H1 (cell line): ENCODE measurements around the gene CPNE5. TPM values are rescaled to one million over a fixed set of nuclear protein-coding genes. Genes with fewer than 3 reads are reported as not detected.

Experiments
- CTCF ChIA-PET: fragments of 300-600 bp; sonication (Branson Sonifier 250); formaldehyde crosslinking; loops from one replicate; lab custom pipeline; 2021; ENCODE audit not compliant: partially characterized antibody; lab: Charles Lee
- POLR2A ChIA-PET: fragments of 300-600 bp; sonication (Branson Sonifier 250); formaldehyde crosslinking; loops from one replicate; lab custom pipeline; 2021; ENCODE audit warnings: inconsistent platforms; ENCODE audit not compliant: partially characterized antibody; lab: Charles Lee
- DNase-seq, 2 experiments: peaks; one replicate each; pipeline versions ENCODE4 v3.0.0 to v3.0.0-alpha.2; 2010 to 2022; ENCODE audit warnings: low spot score in 2 of 2, low read depth in 1 of 2, mixed read lengths in 1 of 2
- FAIRE-seq: peaks from 2 replicates; lab custom pipeline; 2011; peaks lifted over from hg19 to GRCh38; lab: Jason Lieb, UNC
- H2AFZ ChIP-seq: 2 replicates; pipeline ENCODE4 v1.8.1; 2012; ENCODE audit warnings: low read length, inconsistent platforms
- H2AK5ac ChIP-seq: 2 replicates; pipeline ENCODE4 v1.6.1; 2013; ENCODE audit warnings: low read depth, low read length
- H2BK120ac ChIP-seq: replicated peaks from 2 replicates; pipeline ENCODE3; 2013; ENCODE audit warnings: low read depth, low read length, inconsistent platforms
- H2BK12ac ChIP-seq: 2 replicates; pipeline ENCODE4 v1.6.1; 2013; ENCODE audit warnings: low read depth, low read length
- H2BK15ac ChIP-seq: 2 replicates; pipeline ENCODE4 v1.6.1; 2013; ENCODE audit warnings: low read length
- H2BK20ac ChIP-seq: 2 replicates; pipeline ENCODE4 v1.6.1; 2013; ENCODE audit warnings: low read length
- H2BK5ac ChIP-seq: 2 replicates; pipeline ENCODE4 v1.6.1; 2013; ENCODE audit warnings: low read depth, low read length
- H3K14ac ChIP-seq: 2 replicates; pipeline ENCODE4 v1.6.1; 2013; ENCODE audit warnings: inconsistent platforms; ENCODE audit not compliant: insufficient read length
- H3K18ac ChIP-seq: 2 replicates; pipeline ENCODE4 v1.6.1; 2013; ENCODE audit warnings: low read length; ENCODE audit errors: extremely low read depth
- H3K23ac ChIP-seq: 2 replicates; pipeline ENCODE4 v1.6.1; 2013; ENCODE audit warnings: inconsistent platforms; ENCODE audit not compliant: insufficient read length
- H3K23me2 ChIP-seq: 2 replicates; pipeline ENCODE4 v1.6.1; 2013; ENCODE audit warnings: low read depth, low read length
- H3K27ac ChIP-seq: 2 replicates; pipeline ENCODE4 v1.6.1; 2011; ENCODE audit warnings: low read depth, low read length, inconsistent platforms
- H3K27me3 ChIP-seq, 4 experiments: replicated peaks in 1 of 4; 1 replicate in 1 of 4; 2 replicates in 3 of 4; pipeline versions ENCODE4 v1.6.1 to v1.8.1; 2011 to 2013; ENCODE audit warnings: low read length in 3 of 4, mild to moderate bottlenecking in 3 of 4, inconsistent platforms in 2 of 4, mixed read lengths in 2 of 4, moderate library complexity in 1 of 4; ENCODE audit not compliant: control insufficient read depth in 3 of 4, insufficient read depth in 3 of 4; ENCODE audit errors: extremely low read depth in 1 of 4
- H3K36me3 ChIP-seq, 4 experiments: 2 replicates each; pipeline versions ENCODE4 v1.6.1 to v1.8.1; 2011 to 2013; ENCODE audit warnings: mild to moderate bottlenecking in 4 of 4, low read length in 3 of 4, moderate library complexity in 2 of 4, control low read depth in 1 of 4, inconsistent platforms in 1 of 4; ENCODE audit not compliant: insufficient read depth in 4 of 4, control insufficient read depth in 2 of 4
- H3K4ac ChIP-seq: replicated peaks from 2 replicates; pipeline ENCODE3; 2013; ENCODE audit warnings: low read length, low read depth, mixed read lengths, inconsistent platforms; ENCODE audit not compliant: insufficient read length
- H3K4me1 ChIP-seq, 4 experiments: replicated peaks in 1 of 4; 1 replicate in 1 of 4; 2 replicates in 3 of 4; pipeline versions ENCODE4 v1.6.1 to v1.8.1; 2011 to 2013; ENCODE audit warnings: low read length in 3 of 4, inconsistent platforms in 2 of 4, mixed read lengths in 1 of 4; ENCODE audit not compliant: insufficient read depth in 4 of 4, control insufficient read depth in 3 of 4
- H3K4me2 ChIP-seq, 2 experiments: 2 replicates each; pipeline versions ENCODE4 v1.6.1 to v1.8.1; 2011 to 2013; ENCODE audit warnings: low read depth in 2 of 2, low read length in 2 of 2, control low read depth in 1 of 2, inconsistent platforms in 1 of 2, mild to moderate bottlenecking in 1 of 2; ENCODE audit not compliant: insufficient read depth in 1 of 2
- H3K4me3 ChIP-seq, 4 experiments: fragments of 200-600, 300-600 bp in 1 of 4; sonication (generic), shearing (Covaris generic), sonication (Bioruptor Twin) in 1 of 4; 2 replicates each; pipeline versions ENCODE4 v1.5.1 to v1.8.1; 2011 to 2016; ENCODE audit warnings: low read length in 4 of 4, low read depth in 3 of 4, control low read depth in 2 of 4, inconsistent platforms in 2 of 4, mild to moderate bottlenecking in 2 of 4, mixed read lengths in 1 of 4, moderate library complexity in 1 of 4; ENCODE audit not compliant: insufficient read depth in 2 of 4; ENCODE audit errors: extremely low read depth in 1 of 4
- H3K56ac ChIP-seq: replicated peaks from 2 replicates; pipeline ENCODE3; 2013; ENCODE audit warnings: low read depth, mild to moderate bottlenecking, mixed read lengths, low read length, inconsistent platforms; ENCODE audit not compliant: insufficient read length
- H3K79me1 ChIP-seq: 2 replicates; pipeline ENCODE4 v1.6.1; 2013; ENCODE audit warnings: low read depth, low read length, control low read depth
- H3K79me2 ChIP-seq, 2 experiments: 2 replicates each; pipeline versions ENCODE4 v1.6.1 to v1.8.1; 2012 to 2013; ENCODE audit warnings: low read length in 2 of 2, mild to moderate bottlenecking in 2 of 2, inconsistent platforms in 1 of 2; ENCODE audit not compliant: insufficient read depth in 2 of 2, control insufficient read depth in 1 of 2
- H3K9ac ChIP-seq, 4 experiments: replicated peaks in 1 of 4; 1 replicate in 1 of 4; 2 replicates in 3 of 4; pipeline versions ENCODE4 v1.6.1 to v1.8.1; 2011 to 2013; ENCODE audit warnings: low read depth in 3 of 4, low read length in 3 of 4, control low read depth in 2 of 4, mild to moderate bottlenecking in 2 of 4, moderate library complexity in 2 of 4, inconsistent platforms in 1 of 4; ENCODE audit errors: extremely low read depth in 1 of 4
- H3K9me3 ChIP-seq, 2 experiments: 2 replicates each; pipeline versions ENCODE4 v1.6.1 to v1.8.1; 2012 to 2013; ENCODE audit warnings: mild to moderate bottlenecking in 2 of 2, moderate library complexity in 2 of 2, control low read depth in 1 of 2, inconsistent platforms in 1 of 2, low read depth in 1 of 2, low read length in 1 of 2, mixed read lengths in 1 of 2; ENCODE audit not compliant: insufficient read depth in 2 of 2
- H4K20me1 ChIP-seq, 2 experiments: replicated peaks in 1 of 2; 2 replicates each; pipeline versions ENCODE3 to v1.8.1; 2011 to 2013; ENCODE audit warnings: inconsistent platforms in 2 of 2, low read length in 2 of 2, mild to moderate bottlenecking in 1 of 2; ENCODE audit not compliant: insufficient read depth in 2 of 2, control insufficient read depth in 1 of 2
- H4K5ac ChIP-seq: 2 replicates; pipeline ENCODE4 v1.6.1; 2013; ENCODE audit warnings: low read length, low read depth, mixed read lengths, inconsistent platforms; ENCODE audit not compliant: insufficient read length
- H4K8ac ChIP-seq: 2 replicates; pipeline ENCODE4 v1.8.0; 2013; ENCODE audit warnings: mild to moderate bottlenecking, moderate library complexity, low read length, inconsistent platforms; ENCODE audit not compliant: insufficient read depth; ENCODE audit errors: extremely low read depth
- H4K91ac ChIP-seq: replicated peaks from 2 replicates; pipeline ENCODE3; 2013; ENCODE audit warnings: low read length, mixed read lengths, inconsistent platforms; ENCODE audit not compliant: insufficient read length
- ASH2L ChIP-seq: fragments of 200-600, 300-600 bp; sonication (generic); IDR thresholded peaks from one replicate; pipeline ENCODE4 v1.7.1; 2017; ENCODE audit warnings: low read length
- CREB1 ChIP-seq: IDR thresholded peaks from 2 replicates; pipeline ENCODE4 v1.6.1; 2012; ENCODE audit warnings: inconsistent platforms
- EGR1 ChIP-seq: IDR thresholded peaks from 2 replicates; pipeline ENCODE4 v1.6.1; 2011; ENCODE audit warnings: low read depth, low read length, borderline replicate concordance
- FOSL1 ChIP-seq: IDR thresholded peaks from 2 replicates; pipeline ENCODE4 v1.6.1; 2011; ENCODE audit warnings: mild to moderate bottlenecking, low read depth, low read length, moderate library complexity; ENCODE audit not compliant: insufficient read depth
- KDM5A ChIP-seq: fragments of 200-600 bp; IDR thresholded peaks from 2 replicates; pipeline ENCODE4 v1.7.1; 2012; ENCODE audit warnings: mild to moderate bottlenecking, low read length, inconsistent platforms, mixed read lengths
- YY1 ChIP-seq: IDR thresholded peaks from 2 replicates; pipeline ENCODE4 v1.6.1; 2011; ENCODE audit warnings: low read depth, mild to moderate bottlenecking, low read length
- WGBS, 2 experiments: shearing (Covaris generic) in 1 of 2; methylation state at CpG; one replicate each; pipeline versions ENCODE4 v1.1.6 to v1.1.7; 2013 to 2015; ENCODE audit warnings: low lambda C conversion rate in 2 of 2, mixed read lengths in 2 of 2, inconsistent platforms in 1 of 2, low coverage in 1 of 2, missing lambda C conversion rate in 1 of 2; ENCODE audit not compliant: insufficient replicate concordance in 2 of 2, insufficient coverage in 1 of 2, insufficient read length in 1 of 2; ENCODE audit errors: extremely low coverage in 1 of 2, missing lambda C conversion rate in 1 of 2; 5-methylcytosine and 5-hydroxymethylcytosine counted together
- polyA plus RNA-seq, 7 experiments: library from polyadenylated mRNA; depleted of rRNA in 3 of 7; stranded (reverse) in 5 of 7; unstranded in 2 of 7; fragments of >200 nt in 5 of 7; fragments of 200-250 nt in 2 of 7; gene quantifications; 1 replicate in 5 of 7; 2 replicates in 1 of 7; 4 replicates in 1 of 7; pipeline versions ENCODE4 v1.2.1 to v1.2.3, GENCODE V29; 2011 to 2013; ENCODE audit warnings: missing spikeins in 2 of 7, mixed read lengths in 2 of 7
- total RNA-seq: library from RNA; stranded (reverse); fragmentation: NEBNext Ultra II Directional; extraction: Animal tissue kit (Norgen Biotek cat#: 25700); gene quantifications from 2 replicates; pipeline ENCODE4 v1.2.1, GENCODE V29; 2021
- TF ChIP-seq, protein P1 (sequence below): IDR thresholded peaks from 2 replicates; pipeline ENCODE4 v1.6.1; 2012; ENCODE audit warnings: inconsistent platforms

The CPNE5 gene
- total and polyA plus RNA-seq, 2 of the 8 experiments (the other 6 are each of a cell fraction or from before 2014, with no cell fraction given): 0.88 to 1.8 TPM

DNA sequence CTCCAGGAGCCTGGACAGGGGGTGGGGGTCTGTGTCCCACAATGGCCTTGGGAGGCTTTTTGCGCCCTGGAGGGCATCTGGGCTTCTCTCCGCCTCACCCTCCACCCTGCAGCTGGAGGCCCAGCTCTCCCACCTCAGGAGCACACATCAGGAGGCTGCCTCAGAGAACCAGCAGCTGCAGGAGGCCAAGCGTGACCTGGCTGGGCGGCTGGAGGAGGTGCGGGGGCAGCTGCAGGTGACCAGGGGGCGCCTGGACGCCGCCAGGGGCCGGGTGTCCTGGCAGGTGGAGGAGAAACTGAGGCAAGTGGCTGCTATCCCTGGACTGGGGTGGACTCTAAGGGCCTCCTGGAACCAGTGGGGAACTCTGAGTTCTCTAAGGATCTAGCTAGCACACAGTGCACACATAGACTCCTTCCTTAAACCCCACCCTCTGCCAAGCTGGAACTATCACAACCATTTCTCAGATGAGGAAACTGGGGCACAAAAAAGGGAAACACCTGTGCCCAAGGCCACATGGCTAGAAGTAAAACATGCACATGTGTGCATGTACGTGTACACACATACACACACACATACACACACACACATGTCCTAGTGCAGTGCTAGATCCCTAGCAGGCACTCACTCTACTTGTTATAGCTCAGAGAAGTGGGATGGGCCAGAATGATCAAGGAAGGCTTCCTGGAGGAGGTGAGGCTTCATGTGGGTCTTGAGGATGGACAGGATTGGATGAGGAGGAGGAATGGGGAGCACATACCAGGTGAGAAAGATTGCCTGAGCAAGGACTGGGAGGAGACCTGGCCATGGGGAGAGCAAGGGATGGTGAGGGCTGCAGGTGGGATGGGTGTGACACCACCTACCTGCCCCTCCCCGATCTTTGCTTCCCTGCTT is 118.7 kb downstream of the CPNE5 start:
- H3K79me2 ChIP-seq: no peaks in the 10 kb centered on the region
- no peak overlapping the region for H2BK15ac ChIP-seq
- no peak overlapping the region for H2BK20ac ChIP-seq
- H3K36me3 ChIP-seq: no peaks in the 10 kb centered on the region
- peaks cover 0 to 5% (median 4%) of the 10 kb centered on the region in 4 experiments; a peak in 5 of 7 replicates for H3K4me1 ChIP-seq
- H3K4me2 ChIP-seq: no peak overlapping the region
- no peak overlapping the region for H3K4ac ChIP-seq
- H3K27me3 ChIP-seq: no peaks in the 10 kb centered on the region
- no peak overlapping the region for H2BK5ac ChIP-seq
- H4K91ac ChIP-seq: no peak overlapping the region
- no peak overlapping the region for H2BK12ac ChIP-seq
- no peaks in the 10 kb centered on the region for H4K20me1 ChIP-seq
- POLR2A ChIA-PET: interaction anchor here (0.8 to 1.3 kb wide), 5 partner anchors 10 to 125 kb away, joined by 3 to 5 read pairs (median 3); no protein-coding TSS in a partner anchor
- no peak for FAIRE-seq
- no peak overlapping the region for H3K14ac ChIP-seq
- H3K27ac ChIP-seq: no peak overlapping the region
- no peaks in the 10 kb centered on the region for H3K23me2 ChIP-seq
- CTCF ChIA-PET: interaction anchor here (0.7 to 5.5 kb wide), 12 partner anchors 11 to 105 kb away, joined by 3 to 35 read pairs (median 4); no protein-coding TSS in a partner anchor
- no peak overlapping the region for H3K23ac ChIP-seq
- H3K18ac ChIP-seq: no peak overlapping the region
- 0 out of 2 replicates have a peak overlapping the region, but pooled peaks have one; percentile 33 for H2AK5ac ChIP-seq
- no peak overlapping the region for H2BK120ac ChIP-seq
- no peak overlapping the region for H2AFZ ChIP-seq
- DNase-seq: no peak
- TF ChIP-seq, protein P1, sequence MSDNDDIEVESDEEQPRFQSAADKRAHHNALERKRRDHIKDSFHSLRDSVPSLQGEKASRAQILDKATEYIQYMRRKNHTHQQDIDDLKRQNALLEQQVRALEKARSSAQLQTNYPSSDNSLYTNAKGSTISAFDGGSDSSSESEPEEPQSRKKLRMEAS: no peak
- TF ChIP-seq FOSL1 (no peak), ASH2L (no peak), EGR1 (no peak), CREB1 (no peak), KDM5A (no peak), YY1 (no peak)
- no peak overlapping the region for H3K9ac ChIP-seq
- 91% methylated on average over 10 of the region's 11 CpGs; no CpG with 5 or more reads in 1 of the 2 experiments for WGBS, 2 experiments
- H3K4me3 ChIP-seq: no peak overlapping the region
- H3K79me1 ChIP-seq: no peaks in the 10 kb centered on the region; the same call in 1 of the 2 replicates
- no peak overlapping the region for H4K8ac ChIP-seq
- H4K5ac ChIP-seq: no peak overlapping the region
- H3K9me3 ChIP-seq: no peaks in the 10 kb centered on the region
- no peak overlapping the region for H3K56ac ChIP-seq
